NCI-H1048 (cell line): ENCODE data around the gene FARP1.

Experiments
- DNase-seq: peaks from one replicate; lab custom pipeline; 2025; lab: John Stamatoyannopoulos, UW

FARP1 gene, protein sequence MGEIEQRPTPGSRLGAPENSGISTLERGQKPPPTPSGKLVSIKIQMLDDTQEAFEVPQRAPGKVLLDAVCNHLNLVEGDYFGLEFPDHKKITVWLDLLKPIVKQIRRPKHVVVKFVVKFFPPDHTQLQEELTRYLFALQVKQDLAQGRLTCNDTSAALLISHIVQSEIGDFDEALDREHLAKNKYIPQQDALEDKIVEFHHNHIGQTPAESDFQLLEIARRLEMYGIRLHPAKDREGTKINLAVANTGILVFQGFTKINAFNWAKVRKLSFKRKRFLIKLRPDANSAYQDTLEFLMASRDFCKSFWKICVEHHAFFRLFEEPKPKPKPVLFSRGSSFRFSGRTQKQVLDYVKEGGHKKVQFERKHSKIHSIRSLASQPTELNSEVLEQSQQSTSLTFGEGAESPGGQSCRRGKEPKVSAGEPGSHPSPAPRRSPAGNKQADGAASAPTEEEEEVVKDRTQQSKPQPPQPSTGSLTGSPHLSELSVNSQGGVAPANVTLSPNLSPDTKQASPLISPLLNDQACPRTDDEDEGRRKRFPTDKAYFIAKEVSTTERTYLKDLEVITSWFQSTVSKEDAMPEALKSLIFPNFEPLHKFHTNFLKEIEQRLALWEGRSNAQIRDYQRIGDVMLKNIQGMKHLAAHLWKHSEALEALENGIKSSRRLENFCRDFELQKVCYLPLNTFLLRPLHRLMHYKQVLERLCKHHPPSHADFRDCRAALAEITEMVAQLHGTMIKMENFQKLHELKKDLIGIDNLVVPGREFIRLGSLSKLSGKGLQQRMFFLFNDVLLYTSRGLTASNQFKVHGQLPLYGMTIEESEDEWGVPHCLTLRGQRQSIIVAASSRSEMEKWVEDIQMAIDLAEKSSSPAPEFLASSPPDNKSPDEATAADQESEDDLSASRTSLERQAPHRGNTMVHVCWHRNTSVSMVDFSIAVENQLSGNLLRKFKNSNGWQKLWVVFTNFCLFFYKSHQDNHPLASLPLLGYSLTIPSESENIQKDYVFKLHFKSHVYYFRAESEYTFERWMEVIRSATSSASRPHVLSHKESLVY

DNA sequence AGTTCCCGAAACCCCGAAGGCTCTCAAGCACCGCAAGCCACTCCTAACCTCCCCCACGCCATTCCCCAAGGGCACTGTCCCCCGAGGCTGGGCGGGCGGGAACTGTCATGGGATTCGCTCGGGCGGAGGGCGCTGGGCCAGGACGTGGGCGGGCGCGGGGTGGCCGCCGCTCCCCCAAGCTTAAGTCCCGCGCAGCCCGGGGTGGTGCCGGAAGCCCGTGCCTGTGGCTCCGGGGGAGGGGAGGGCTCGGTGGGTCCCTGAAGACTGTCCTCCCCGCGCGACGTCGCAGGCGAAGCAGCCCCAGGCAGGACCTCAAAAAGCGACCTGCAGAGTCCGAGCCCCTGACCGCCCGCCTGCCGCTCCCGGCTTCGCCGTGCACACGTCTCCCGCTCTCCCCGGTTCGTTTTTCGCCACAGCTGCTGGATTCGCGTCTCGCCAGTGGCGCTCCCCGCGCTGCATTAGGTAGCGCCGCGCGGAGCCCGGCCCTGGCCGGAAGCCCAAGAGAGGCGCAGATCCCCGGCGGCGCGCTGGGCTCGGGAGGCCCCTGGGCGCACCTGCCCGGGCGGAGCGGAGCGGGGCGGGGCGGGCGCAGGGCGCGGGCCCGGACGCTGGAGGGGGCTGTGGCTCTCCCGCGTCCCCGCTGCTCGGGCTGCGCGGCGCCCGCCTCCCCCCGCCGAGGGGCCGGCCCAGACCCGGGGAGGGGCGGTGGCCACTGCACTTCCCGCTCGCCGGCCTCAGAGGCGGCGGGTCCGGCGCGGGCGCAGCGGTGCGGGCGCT is at the start of gene FARP1:
Gene FARP1 (plus strand): TSS at position 715 of the 777 bp plus-strand sequence. CDS start 70,149 bp downstream, outside the sequence.
- DNase-seq: peak; percentile 18

DNA sequence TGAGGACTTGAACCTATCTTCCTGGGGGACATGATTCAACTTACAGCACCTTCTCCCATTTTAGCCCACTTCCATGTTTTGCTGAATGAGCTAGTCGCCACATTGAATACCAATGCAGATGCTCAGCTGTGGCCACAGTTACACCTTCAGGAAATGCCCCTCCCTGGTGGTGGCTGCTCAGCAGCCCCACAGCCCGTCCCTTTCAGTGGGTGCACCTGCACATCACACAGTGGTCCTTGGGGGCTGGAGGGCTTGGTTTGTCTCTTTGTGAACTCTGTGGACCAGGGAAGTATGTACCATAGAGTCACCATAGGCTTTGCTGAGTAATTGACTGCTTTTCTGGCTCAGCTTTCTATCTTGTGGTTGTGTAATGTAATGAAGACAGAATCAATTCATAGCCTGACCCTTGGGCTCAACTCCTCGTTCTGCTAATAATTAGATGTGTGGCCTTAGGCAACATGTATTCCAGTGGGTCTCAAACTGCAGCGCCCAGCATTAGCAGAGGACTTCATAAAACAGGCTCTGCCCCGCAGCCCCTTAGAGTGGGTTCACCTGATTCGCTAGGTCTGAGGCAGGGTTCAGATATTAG is 48.1 kb upstream of the FARP1 start:
- no peak for DNase-seq

DNA sequence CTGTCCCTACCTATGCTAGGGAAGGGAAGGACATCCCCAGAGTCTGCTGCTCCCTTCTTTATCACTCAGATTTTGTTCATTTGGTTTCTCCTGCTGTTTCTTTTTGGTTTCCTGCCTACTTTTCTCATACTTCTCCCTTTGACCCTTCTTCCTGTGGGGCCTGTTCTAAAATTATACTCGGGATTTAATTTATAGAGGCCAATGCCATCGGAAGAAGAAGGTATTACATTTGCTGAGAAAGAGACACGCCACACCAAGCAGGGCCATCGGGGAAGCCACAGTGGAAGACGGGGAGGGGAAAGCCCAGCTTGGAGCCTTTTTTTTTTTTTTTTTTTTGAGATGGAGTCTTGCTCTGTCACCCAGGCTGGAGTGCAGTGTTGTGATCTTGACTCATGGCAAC is 46.8 kb upstream of the FARP1 start:
- DNase-seq: no peak

DNA sequence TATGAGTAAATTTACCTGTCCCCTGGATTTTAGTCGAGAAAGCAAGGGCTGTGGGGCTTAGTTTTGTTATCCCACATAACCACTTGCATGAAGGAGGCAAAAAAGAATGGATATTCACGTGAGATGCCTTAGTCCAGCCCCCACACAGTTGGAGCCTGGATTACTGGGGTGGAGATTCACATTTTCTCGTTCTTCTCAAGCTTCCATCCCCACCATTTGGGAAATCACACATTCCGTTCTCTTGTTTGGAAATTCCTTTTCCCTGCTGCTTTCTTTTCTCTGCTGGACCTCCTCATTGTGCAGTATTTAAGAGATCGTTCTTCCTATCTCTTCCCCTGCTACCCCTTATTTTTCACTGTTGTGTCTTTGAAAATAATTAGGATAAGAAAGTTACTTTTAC is 45.1 kb upstream of the FARP1 start:
- DNase-seq: no peak

DNA sequence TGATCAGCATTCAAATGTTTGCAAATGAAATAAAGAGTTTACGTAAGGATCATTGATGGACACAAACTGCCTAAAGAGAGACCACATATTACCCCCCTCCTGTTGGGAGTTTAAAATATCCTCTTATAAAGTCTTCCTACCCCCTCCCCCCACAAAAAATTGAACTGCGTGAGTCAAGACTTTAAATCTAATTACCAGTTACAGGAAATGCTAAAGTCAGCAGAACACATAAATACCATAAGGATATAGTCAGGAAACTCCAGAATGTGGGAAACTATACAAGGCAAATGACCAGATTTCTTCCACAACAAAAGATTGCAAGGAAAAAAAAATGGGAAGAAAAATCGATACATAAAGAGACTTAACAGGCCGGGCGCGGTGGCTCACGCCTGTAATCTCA is 44.4 kb upstream of the FARP1 start:
- no peak for DNase-seq

DNA sequence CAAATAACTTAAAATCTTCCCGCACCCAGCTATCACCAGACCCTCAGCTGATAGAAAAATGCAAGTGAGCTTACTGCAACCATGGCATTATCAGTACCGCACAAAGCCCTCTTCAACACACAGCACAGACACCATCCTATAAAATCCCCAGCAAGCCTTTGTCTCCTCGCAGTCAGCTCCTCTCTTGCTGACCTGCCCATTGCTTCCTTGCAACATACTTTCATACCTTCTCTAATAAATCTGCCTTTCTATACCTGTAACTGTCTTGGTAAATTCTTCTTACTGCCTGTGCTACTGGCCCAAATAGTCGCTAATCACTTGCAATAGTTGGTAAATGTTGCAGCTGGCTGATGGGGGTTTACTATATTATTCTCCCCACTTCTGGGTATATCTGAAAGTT is 43.3 kb upstream of the FARP1 start:
- DNase-seq: no peak

DNA sequence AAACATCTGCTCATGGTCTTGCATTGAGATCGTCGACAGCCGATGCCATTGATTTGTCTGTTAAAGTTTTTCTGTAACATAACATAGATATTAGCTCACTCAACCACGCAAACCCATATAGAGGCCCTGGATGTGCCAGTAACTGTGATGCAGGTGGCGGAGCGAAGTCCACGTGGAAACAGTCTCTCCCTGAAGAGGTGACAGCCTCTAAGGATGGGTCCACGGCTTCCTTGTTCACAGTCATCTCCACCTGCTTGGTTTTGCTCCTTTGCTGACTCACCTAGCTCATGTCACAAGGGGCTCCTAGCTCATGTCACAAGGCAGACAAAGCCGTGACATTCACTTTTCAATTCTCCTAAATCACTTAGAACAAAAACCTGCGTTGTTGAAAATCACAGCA is 42.4 kb upstream of the FARP1 start:
- no peak for DNase-seq

DNA sequence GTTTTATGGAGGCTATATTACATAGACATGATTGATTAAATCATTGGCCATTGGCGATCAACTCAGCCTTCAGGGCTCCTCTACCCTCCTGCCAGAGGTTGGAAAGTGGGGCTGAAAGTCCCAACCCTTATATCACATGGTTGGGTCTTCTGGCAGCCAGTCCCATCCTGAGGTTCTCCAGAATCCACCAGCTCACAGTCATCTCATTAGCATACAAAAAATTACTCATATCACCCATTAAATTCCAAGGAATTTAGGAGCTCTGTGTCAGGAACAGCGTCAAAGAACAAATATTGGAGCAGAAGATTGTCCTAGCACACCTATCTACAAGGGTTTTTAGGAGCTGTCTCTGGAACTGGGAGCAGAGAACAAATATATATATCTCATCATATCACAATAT is 39.4 kb upstream of the FARP1 start:
- DNase-seq: no peak

DNA sequence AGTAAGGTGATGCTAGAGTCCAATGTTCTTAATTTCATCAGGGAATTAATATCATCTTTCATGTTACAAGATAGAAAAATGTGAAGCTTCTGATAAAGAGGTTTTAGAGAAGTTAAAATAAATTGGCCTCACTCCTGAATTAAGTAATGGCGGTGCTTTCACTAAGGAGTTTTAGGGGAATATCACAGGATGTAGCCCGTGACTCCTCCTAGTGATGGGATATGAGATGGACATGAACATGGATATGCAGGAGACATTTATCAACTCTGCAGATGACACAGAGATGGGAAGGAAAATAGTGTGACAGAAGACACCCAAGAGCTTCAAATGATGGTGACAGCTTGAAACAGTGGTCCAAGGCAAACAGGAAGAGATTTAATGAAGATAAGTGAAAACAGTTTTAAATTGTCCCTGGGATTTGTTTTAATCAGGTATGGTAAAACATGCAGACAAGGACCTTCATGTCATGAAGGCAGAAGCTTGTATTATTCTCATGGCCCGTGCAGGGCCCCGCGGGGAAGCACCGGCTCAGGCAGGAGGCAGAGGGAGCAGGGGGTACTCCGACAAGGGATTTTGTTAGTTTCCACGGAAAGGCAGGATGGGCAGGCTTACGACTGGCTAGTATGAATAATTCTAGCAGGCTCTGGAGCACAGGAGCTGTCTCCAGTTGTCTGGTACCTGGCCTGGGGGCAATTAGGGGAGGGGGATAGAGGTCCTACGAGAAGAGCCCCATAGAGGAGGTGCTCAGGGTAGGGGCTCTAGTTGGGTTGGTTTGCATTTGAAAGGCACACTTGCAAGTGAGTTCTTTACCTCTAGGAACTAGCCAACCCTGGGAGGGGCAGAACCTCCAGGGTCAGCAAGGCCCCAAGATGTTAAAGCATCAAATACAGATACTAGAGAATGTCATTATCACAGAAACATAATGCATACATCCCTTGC is 38.7 kb upstream of the FARP1 start:
- DNase-seq: no peak

DNA sequence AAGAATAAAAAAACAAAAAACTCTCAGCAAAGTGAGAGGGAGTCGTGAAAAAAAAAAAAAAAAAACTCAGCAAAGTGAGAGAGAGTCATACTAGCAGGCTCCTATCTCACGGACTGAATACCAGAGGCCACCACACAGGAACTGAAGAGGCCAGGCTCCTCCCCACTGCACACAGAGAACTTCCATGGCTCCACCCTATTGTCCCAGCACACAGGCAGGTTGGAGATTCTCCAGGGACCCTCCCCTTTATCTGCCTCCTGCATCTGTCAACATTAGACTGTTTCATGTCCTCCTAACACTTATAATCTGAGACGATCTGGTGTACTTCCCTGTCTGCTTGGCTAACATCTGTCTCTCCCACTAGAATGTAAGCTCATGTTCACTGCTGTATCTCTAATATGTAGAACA is 37.0 kb upstream of the FARP1 start:
- no peak for DNase-seq

DNA sequence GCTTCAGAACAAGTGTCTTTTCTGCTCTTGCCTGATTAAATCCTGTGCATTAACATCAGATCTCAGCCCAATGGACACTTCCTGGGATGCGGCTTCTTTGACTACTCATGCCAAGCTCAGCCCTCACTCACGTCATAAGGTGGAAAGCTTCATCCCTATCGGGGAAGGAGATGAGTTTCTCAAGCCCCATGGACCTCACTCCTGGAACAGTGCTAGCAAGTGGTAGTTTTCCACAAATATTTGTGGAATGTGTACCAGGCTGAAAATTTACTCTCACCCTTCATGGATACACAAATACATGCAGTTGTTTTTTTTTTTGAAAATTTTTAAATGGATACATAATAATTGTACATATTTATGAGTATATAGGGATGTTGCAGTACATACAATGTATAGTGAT is 34.6 kb upstream of the FARP1 start:
- no peak for DNase-seq

DNA sequence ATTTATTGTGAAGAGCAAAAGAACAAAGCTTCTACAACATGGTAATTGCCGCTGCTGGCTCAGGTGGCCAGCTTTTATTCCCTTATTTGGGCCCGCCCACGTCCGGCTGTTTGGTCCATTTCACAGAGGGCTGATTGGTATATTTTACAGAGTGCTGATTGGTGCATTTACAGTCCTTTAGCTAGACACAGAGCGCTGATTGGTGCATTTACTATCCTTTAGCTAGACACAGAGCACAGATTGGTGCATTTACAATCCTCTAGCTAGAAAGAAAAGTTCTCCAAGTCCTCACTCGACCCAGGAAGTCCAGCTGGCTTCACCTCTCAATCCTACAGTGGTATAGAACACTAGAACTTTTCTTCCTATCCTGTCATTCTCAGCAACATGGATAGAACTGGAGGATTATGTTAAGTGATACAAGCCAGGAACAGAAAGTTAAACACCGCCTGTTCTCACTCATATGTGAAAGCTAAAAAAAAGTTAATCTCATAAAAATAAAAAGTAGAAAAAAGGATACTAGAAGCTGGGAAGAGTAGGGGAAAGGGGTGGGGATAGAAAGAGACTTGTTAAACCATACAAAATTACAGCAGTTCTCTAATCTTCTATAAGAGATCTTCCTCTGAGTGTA is 33.6 kb upstream of the FARP1 start:
- no peak for DNase-seq

DNA sequence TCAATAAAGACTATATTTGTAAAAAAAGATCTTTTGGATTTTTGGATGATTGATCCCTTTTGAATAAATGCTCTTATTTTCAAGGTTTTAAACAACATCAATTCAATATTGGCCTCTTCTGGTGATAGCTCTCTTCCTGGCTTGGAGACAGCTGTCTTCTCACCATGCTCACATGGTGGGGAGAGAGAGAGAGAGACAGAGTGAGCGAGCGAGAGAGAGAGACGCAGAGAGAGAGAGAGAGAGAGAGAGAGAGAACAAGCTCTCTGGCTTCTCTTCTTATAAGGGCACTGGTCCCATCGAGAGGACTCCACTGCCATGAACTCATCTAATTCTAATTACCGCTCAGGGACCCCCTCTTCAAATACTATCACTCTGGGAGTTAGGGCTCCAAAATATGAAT is 32.1 kb upstream of the FARP1 start:
- no peak for DNase-seq

DNA sequence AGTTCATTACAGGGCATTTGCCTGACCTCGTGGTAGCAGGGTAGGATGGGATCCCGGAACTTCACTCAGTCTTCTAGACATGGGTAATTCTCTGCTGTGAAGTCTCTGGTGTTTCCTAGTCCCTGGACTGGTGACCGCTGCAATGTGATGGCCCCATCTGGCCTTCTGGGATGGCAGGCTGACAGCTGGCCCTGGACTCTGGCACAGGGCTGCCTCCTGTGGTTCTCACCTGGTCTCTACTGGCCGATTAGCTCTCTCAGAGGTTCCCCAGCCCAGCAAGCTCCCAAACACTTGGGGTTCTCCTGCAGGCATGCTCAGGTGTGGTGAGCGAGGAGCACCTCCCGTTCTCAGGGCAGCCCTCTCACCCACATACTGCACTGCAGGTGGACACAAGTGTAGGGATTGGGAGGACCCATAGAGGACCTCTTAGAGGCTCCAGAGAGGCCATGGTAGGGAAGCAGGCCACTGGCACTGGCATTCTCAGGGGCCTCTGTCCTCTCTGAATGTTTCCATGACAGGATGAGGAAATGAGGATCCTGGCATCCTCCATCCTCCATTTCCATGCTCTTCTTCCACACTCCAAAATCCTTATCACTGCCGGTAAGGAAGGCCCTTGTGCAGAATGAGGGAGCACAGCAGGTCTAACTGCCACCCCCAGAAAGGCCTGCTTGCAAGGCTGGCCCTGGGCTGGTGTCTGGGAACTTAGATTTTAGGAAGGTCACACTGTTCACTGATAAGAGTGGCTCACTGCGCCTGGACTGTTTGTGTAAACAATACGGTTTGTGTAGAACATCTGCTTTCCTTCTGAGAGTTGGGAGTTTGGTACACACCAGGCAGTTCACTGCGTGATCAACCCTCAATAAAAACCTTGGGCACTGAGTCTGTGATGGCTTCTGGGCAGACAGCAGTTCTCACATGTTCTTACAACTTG is 31.5 kb upstream of the FARP1 start:
- DNase-seq: no peak

DNA sequence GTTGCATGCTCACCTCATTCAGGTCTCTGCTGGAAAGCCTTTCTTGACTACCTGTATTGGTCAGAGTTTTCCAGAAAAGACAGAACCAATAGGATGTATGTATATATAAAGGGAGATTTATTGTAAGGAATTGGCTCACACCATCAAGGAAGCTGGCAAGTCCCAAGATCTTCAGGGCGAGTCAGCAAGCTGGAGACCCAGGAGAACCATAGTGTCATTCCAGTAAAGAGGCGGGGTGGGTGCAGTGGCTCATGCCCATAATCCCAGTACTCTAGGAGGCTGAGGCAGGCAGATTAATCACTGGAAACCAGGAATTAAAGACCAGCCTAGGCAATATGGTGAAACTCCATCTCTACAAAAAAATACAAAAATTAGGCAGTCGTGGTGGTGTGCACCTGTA is 30.4 kb upstream of the FARP1 start:
- no peak for DNase-seq

DNA sequence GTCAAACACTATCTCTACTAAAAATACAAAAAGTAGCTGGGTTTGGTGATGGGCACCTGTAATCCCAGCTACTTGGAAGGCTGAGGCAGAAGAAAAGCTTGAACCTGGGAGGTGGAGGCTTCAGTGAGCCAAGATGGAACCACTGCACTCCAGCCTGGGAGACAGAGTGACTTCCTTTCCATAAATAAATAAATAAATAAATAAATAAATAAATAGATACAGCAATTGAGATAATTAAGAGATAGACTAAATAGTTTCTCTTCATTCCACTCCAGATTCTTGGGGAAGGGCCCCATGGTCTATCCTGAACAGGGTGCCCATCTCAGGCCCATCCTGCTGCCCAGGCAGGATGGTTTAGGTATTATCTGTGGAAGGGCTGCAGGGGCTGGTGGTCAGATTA is 24.0 kb upstream of the FARP1 start:
- DNase-seq: no peak

DNA sequence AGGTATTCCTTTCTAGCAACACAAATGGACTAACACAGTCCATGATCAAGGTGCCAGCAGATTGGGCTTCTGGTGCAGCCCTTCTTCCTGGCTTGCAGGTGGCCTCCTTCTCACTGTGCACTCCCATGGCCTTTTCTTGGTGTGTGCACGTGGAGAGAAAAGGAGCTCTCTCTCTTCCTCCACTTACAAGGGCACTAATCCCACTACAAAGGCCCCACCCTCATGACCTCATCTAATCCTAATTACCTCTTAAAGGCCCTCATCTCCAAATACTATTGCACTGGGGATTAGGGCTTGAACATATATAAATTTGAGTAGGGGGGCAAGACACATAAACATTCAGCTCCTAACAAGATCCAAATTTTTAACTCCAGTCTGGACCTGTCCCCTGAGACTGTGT is 19.7 kb upstream of the FARP1 start:
- no peak for DNase-seq

DNA sequence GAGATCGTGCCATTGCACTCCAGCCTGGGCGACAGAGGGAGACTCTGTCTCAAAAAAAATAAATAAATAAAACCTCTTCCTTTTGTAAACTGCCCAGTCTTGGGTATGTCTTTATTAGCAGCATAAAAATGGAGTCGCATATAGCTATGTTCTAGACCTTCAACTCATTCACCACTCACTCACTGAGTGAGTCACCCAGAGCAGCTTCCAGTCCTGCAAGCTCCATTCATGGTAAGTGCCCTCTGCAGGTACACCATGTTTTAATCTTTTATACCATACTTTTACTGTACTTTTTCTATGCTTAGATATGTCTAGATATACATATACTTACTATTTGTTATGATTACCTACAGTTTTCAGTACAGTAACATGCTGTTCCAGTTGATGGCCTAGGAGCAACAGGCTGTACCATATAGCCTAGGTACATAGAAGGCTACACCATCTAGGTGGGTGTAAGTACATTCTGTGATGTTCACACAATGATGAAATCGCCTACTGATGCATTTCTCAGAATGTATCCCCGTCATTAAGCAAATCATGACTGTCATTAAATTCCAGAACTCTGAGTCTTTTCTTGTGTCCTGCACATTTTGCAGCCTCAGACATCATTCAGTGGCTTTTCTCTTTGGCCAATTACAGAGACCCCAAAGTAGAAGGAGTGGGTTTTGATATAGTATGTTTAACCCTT is 13.7 kb upstream of the FARP1 start:
- DNase-seq: no peak
